GM18909 (cell line): ENCODE data around the gene BPIFB3.

ENCODE experiments used
- ATAC-seq: cut with Tn5 transposase; IDR thresholded peaks from one replicate; pipeline ENCODE4 v1.9.1; 2021; ENCODE audit warnings: mild to moderate bottlenecking; ENCODE audit not compliant: unreplicated experiment, poor library complexity

The BPIFB3 gene

GRCh38 chr20:33059741-33060390, 6.2 kb downstream of the BPIFB3 start:
- ATAC-seq: no peak

GRCh38 chr20:33061658-33062028, 7.9 kb downstream of the BPIFB3 start:
- ATAC-seq: no peak

- ATAC-seq: no peak
These were observed 8.6 kb downstream of the BPIFB3 start for GRCh38 chr20:33062105-33062824.

GRCh38 chr20:33062825-33063149, 9.1 kb downstream of the BPIFB3 start:
- no peak for ATAC-seq

GRCh38 chr20:33063271-33063670, 9.6 kb downstream of the BPIFB3 start:
- no peak for ATAC-seq

GRCh38 chr20:33064572-33065287, 11.0 kb downstream of the BPIFB3 start:
- no peak for ATAC-seq

- ATAC-seq: no peak
These were observed 12.1 kb downstream of the BPIFB3 start for GRCh38 chr20:33065785-33066184.

GRCh38 chr20:33067806-33068205, 14.1 kb downstream of the BPIFB3 start:
- ATAC-seq: no peak

GRCh38 chr20:33068251-33068939, 14.7 kb downstream of the BPIFB3 start:
- no peak for ATAC-seq

- no peak for ATAC-seq
These were observed 16.0 kb downstream of the BPIFB3 start for GRCh38 chr20:33069673-33070072.

GRCh38 chr20:33070111-33071053, 16.7 kb downstream of the BPIFB3 start:
- ATAC-seq: no peak

GRCh38 chr20:33071198-33071597, 17.5 kb downstream of the BPIFB3 start:
- ATAC-seq: no peak

- ATAC-seq: no peak
These were observed 18.7 kb downstream of the BPIFB3 start for GRCh38 chr20:33072362-33072761.

- no peak for ATAC-seq
These were observed 19.1 kb downstream of the BPIFB3 start for GRCh38 chr20:33072813-33073212.

- ATAC-seq: no peak
These were observed 21.0 kb downstream of the BPIFB3 start for GRCh38 chr20:33074675-33075074.

GRCh38 chr20:33075281-33075680, 21.6 kb downstream of the BPIFB3 start:
- no peak for ATAC-seq

- no peak for ATAC-seq
These were observed 23.1 kb downstream of the BPIFB3 start for GRCh38 chr20:33076662-33077372.

GRCh38 chr20:33079259-33079658, 25.6 kb downstream of the BPIFB3 start, which contains the start of gene BPIFB4:
Gene BPIFB4, plus strand, starts transcription at chr20:33079643. Its CDS starts 1,884 bp downstream, at chr20:33081527.
- ATAC-seq: no peak
